ENCODE results near the gene CCDC27. TPM values are rescaled to one million over a fixed set of nuclear protein-coding genes. Genes with fewer than 3 reads are reported as not detected.

CCDC27 gene
- total and polyA plus RNA-seq, 2 of the 8 experiments (the other 6 are each of a cell fraction or from before 2014, with no cell fraction given): 0.15 TPM; not detected in 1

- H2AFZ ChIP-seq (ENCODE audit: low read length): no peak overlapping the region
- DNase-seq (ENCODE audit: low read depth in 1 of 2, low spot score in 2 of 2): peak; percentile 27 to 77
- TF ChIP-seq CHD2 (IDR thresholded peaks at IDR 0.05; ENCODE audit: low read length): no peak
- no peak for TF ChIP-seq JUN (IDR thresholded peaks at IDR 0.05; ENCODE audit: low read depth, low read length)
- 0 out of 2 replicates have a peak, but pooled peaks have one; percentile 27 for TF ChIP-seq SP1 (IDR thresholded peaks at IDR 0.05; ENCODE audit: low read depth, low read length)
- TF ChIP-seq NRF1 (IDR thresholded peaks at IDR 0.05; ENCODE audit: low read depth, low read length): no peak
- no peak for TF ChIP-seq SP4 (IDR thresholded peaks at IDR 0.05; ENCODE audit: low read length)
- TF ChIP-seq CTBP2 (IDR thresholded peaks at IDR 0.05; ENCODE audit: borderline replicate concordance, insufficient read depth, insufficient read length, low read length): no peak
Observed at GRCh38 chr1:3746389-3746829, 5.8 kb upstream of the CCDC27 start.

More at GRCh38 chr1:3746389-3746829, 5.8 kb upstream of the CCDC27 start:
- Histone ChIP-seq H4K20me1 (replicated peaks in 1 of 2; ENCODE audit: control insufficient read depth in 1 of 2, insufficient read depth in 2 of 2, low read length in 2 of 2) (peaks cover 8 to 35% of the 10 kb centered on the region in 2 experiments), H2BK20ac (ENCODE audit: low read length) (no peak overlapping the region), H2BK12ac (ENCODE audit: low read depth, low read length) (peak overlapping the region; percentile 62; the same call in 1 of the 2 replicates), H4K8ac (ENCODE audit: extremely low read depth, insufficient read depth, low read length) (peak overlapping the region; percentile 94), H3K36me3 (ENCODE audit: control insufficient read depth in 2 of 4, insufficient read depth in 4 of 4, low read length in 3 of 4) (peaks cover 5 to 25% (median 14%) of the 10 kb centered on the region in 4 experiments; a peak in 7 of 8 replicates), H3K9me3 (ENCODE audit: insufficient read depth in 2 of 2, low read depth in 1 of 2, low read length in 1 of 2) (no peaks in the 10 kb centered on the region), H2BK120ac (replicated peaks; ENCODE audit: low read depth, low read length) (no peak overlapping the region), H3K79me2 (ENCODE audit: control insufficient read depth in 1 of 2, insufficient read depth in 2 of 2, low read length in 2 of 2) (peaks cover 0 to 31% of the 10 kb centered on the region in 2 experiments; a peak in 3 of 4 replicates), H3K4me2 (ENCODE audit: insufficient read depth in 1 of 2, low read depth in 2 of 2, low read length in 2 of 2) (peak overlapping the region; percentile 75 to 97), H2AK5ac (ENCODE audit: low read depth, low read length) (no peak overlapping the region), H3K18ac (ENCODE audit: extremely low read depth, low read length) (0 out of 2 replicates have a peak overlapping the region, but pooled peaks have one; percentile 16), H3K4me1 (replicated peaks in 1 of 4; ENCODE audit: control insufficient read depth in 3 of 4, insufficient read depth in 4 of 4, low read length in 3 of 4) (peaks cover 0 to 16% (median 13%) of the 10 kb centered on the region in 4 experiments; a peak in 6 of 7 replicates), H3K23me2 (ENCODE audit: low read depth, low read length) (peaks cover 14% of the 10 kb centered on the region), H3K4me3 (ENCODE audit: extremely low read depth in 1 of 4, insufficient read depth in 2 of 4, low read depth in 3 of 4, low read length in 4 of 4) (peak overlapping the region; percentile 75 to 87 (median 82)), H3K9ac (replicated peaks in 1 of 4; ENCODE audit: extremely low read depth in 1 of 4, low read depth in 3 of 4, low read length in 3 of 4) (peak overlapping the region; percentile 49 to 71 (median 62)), H3K79me1 (ENCODE audit: low read depth, low read length) (peaks cover 23% of the 10 kb centered on the region), H3K27ac (ENCODE audit: low read depth, low read length) (peak overlapping the region; percentile 42; the same call in 1 of the 2 replicates), H3K27me3 (replicated peaks in 1 of 4; ENCODE audit: control insufficient read depth in 3 of 4, extremely low read depth in 1 of 4, insufficient read depth in 3 of 4, low read length in 3 of 4) (peaks cover 0 to 3% (median 0%) of the 10 kb centered on the region in 4 experiments; a peak in 5 of 7 replicates), H3K23ac (ENCODE audit: insufficient read length) (no peak overlapping the region), H3K56ac (replicated peaks; ENCODE audit: insufficient read length, low read depth, low read length) (no peak overlapping the region), H4K91ac (replicated peaks; ENCODE audit: insufficient read length, low read length) (peak overlapping the region; percentile 87), H2BK5ac (ENCODE audit: low read depth, low read length) (peak overlapping the region; percentile 41), H3K4ac (replicated peaks; ENCODE audit: insufficient read length, low read depth, low read length) (peak overlapping the region; percentile 60), H2BK15ac (ENCODE audit: low read length) (no peak overlapping the region), H3K14ac (ENCODE audit: insufficient read length) (no peak overlapping the region), H4K5ac (ENCODE audit: insufficient read length, low read depth, low read length) (peak overlapping the region; percentile 75)
- POLR2A ChIA-PET (ENCODE audit: partially characterized antibody): interaction anchor here (0.8 to 2.6 kb wide), 9 partner anchors 8 to 1517 kb away, joined by 3 to 12 read pairs (median 3); no protein-coding TSS in a partner anchor
- CTCF ChIA-PET (ENCODE audit: partially characterized antibody): interaction anchor here (0.6 to 1.7 kb wide), 3 partner anchors 18 to 45 kb away, joined by 3 to 5 read pairs (median 3); no protein-coding TSS in a partner anchor
- FAIRE-seq: peak; percentile 63
- 2% methylated on average over 31 of the region's 35 CpGs; no CpG with 5 or more reads in 1 of the 2 experiments for WGBS, 2 experiments (ENCODE audit: extremely low coverage in 1 of 2, insufficient coverage in 1 of 2, insufficient read length in 1 of 2, insufficient replicate concordance in 2 of 2, low coverage in 1 of 2, low lambda C conversion rate in 2 of 2, missing lambda C conversion rate in 1 of 2)

Measured in H1 (cell line).